Suprapubic skin (tissue), 4 donors: Measurements from ENCODE around the gene GDA. TPM values are rescaled to one million over a fixed set of nuclear protein-coding genes. Genes with fewer than 3 reads are reported as not detected.
"Not testable (repeated sequence)": the region's sequence is repeated elsewhere in the genome, so short reads cannot be mapped to it uniquely, and the experiment has no call there.

Experiments
- DNase-seq, 2 donors: peaks; one replicate each; pipeline ENCODE4 v3.0.0-alpha.2; 2019; ENCODE audit warnings: low spot score in 2 of 2
- H3K27ac ChIP-seq: fragments of 200-600 bp; sonication (generic); one replicate; pipeline ENCODE4 v1.5.1; 2019
- H3K27me3 ChIP-seq: fragments of 200-600 bp; sonication (generic); one replicate; pipeline ENCODE4 v1.5.1; 2019
- H3K36me3 ChIP-seq: fragments of 200-600 bp; sonication (generic); one replicate; pipeline ENCODE4 v1.5.1; 2019
- H3K4me1 ChIP-seq: fragments of 200-600 bp; sonication (generic); one replicate; pipeline ENCODE4 v1.5.1; 2019
- H3K4me3 ChIP-seq: fragments of 200-600 bp; sonication (generic); one replicate; pipeline ENCODE4 v1.5.1; 2019; ENCODE audit warnings: mild to moderate bottlenecking
- H3K9me3 ChIP-seq: fragments of 200-600 bp; sonication (generic); one replicate; pipeline ENCODE4 v1.5.1; 2019
- EP300 ChIP-seq: sonication (generic); formaldehyde crosslinking; IDR thresholded peaks from one replicate; pipeline ENCODE4 v1.6.1; 2017; ENCODE audit warnings: antibody characterized with exemption
- POLR2A ChIP-seq, 2 donors: fragments of 450-650 bp; IDR thresholded peaks; one replicate each; pipeline ENCODE4 v1.6.1; 2017; ENCODE audit warnings: antibody characterized with exemption in 2 of 2, mild to moderate bottlenecking in 2 of 2, moderate library complexity in 2 of 2
- POLR2AphosphoS5 ChIP-seq, 3 donors: sonication (generic); formaldehyde crosslinking; IDR thresholded peaks; one replicate each; pipeline ENCODE4 v1.6.1; 2017; ENCODE audit warnings: antibody characterized with exemption in 3 of 3
- WGBS: methylation state at CpG from one replicate; pipeline ENCODE4 v1.1.5; 2018; 5-methylcytosine and 5-hydroxymethylcytosine counted together
- total RNA-seq, 4 donors: library from RNA; depleted of rRNA; stranded (reverse); fragments of >200 nt; gene quantifications; one replicate each; pipeline ENCODE4 v1.1.0, GENCODE V29; 2016
- TF ChIP-seq, protein P1 (sequence below), 2 donors: fragments of 200-600 bp in 1 of 2; fragments of 450-650 bp in 1 of 2; sonication (generic) in 1 of 2; IDR thresholded peaks; one replicate each; pipeline ENCODE4 v1.5.1; 2016 to 2019; ENCODE audit warnings: antibody characterized with exemption in 2 of 2, mild to moderate bottlenecking in 1 of 2, moderate library complexity in 1 of 2

Gene GDA
- total RNA-seq, 4 donors from 2014 or later = 0.16 to 2.6 (median 1.6) TPM

- Histone ChIP-seq H3K4me1 (no peaks in the 10 kb centered on the region), H3K36me3 (no peaks in the 10 kb centered on the region), H3K27ac (no peak overlapping the region), H3K9me3 (no peaks in the 10 kb centered on the region), H3K27me3 (peaks cover 6% of the 10 kb centered on the region), H3K4me3 (no peak overlapping the region)
- TF ChIP-seq POLR2A (IDR thresholded peaks at IDR 0.05) (no peak), POLR2AphosphoS5 (IDR thresholded peaks at IDR 0.05) (no peak), EP300 (no peak)
- TF ChIP-seq, protein P1, sequence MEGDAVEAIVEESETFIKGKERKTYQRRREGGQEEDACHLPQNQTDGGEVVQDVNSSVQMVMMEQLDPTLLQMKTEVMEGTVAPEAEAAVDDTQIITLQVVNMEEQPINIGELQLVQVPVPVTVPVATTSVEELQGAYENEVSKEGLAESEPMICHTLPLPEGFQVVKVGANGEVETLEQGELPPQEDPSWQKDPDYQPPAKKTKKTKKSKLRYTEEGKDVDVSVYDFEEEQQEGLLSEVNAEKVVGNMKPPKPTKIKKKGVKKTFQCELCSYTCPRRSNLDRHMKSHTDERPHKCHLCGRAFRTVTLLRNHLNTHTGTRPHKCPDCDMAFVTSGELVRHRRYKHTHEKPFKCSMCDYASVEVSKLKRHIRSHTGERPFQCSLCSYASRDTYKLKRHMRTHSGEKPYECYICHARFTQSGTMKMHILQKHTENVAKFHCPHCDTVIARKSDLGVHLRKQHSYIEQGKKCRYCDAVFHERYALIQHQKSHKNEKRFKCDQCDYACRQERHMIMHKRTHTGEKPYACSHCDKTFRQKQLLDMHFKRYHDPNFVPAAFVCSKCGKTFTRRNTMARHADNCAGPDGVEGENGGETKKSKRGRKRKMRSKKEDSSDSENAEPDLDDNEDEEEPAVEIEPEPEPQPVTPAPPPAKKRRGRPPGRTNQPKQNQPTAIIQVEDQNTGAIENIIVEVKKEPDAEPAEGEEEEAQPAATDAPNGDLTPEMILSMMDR (IDR thresholded peaks at IDR 0.05) = no peak
- WGBS = 73% methylated on average over 4 of the region's 6 CpGs
- DNase-seq = no peak
These were observed 107.7 kb downstream of the GDA start for GRCh38 chr9:72256931-72257330.

- no peaks in the 10 kb centered on the region for H3K36me3 ChIP-seq
- TF ChIP-seq POLR2A (IDR thresholded peaks at IDR 0.05) = no peak
- TF ChIP-seq, protein P1 (IDR thresholded peaks at IDR 0.05) = no peak
- TF ChIP-seq POLR2AphosphoS5 (IDR thresholded peaks at IDR 0.05) = no peak
- TF ChIP-seq EP300 = no peak
- WGBS = 58% methylated on average over 3 of the region's 3 CpGs
- no peak overlapping the region for H3K4me3 ChIP-seq
- no peaks in the 10 kb centered on the region for H3K9me3 ChIP-seq
- DNase-seq = no peak
- peaks cover 6% of the 10 kb centered on the region for H3K27me3 ChIP-seq
- H3K27ac ChIP-seq = no peak overlapping the region
- no peaks in the 10 kb centered on the region for H3K4me1 ChIP-seq
These were observed 108.6 kb downstream of the GDA start for GRCh38 chr9:72257814-72258213.

DNA sequence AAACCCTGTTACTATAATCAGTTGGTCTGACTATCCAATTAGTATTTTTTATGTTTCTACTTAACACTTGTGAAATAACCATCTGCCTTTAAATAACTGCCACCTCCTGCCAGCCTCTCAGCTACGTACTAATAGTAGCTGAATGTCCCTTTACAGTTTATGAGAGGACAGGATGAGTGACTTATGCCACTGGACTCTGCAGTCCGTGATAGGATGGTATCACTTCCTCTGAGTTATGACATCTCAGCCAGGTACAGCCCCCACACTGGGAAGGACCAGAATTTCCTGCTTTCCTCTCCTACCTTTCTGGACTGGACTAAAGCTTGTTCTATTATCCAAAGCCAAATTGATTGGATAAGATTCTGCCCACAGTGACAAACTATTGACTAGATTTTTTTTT, 112.8 kb downstream of the GDA start:
- H3K4me1 ChIP-seq = no peaks in the 10 kb centered on the region
- peaks cover 4% of the 10 kb centered on the region for H3K27me3 ChIP-seq
- DNase-seq = no peak
- 29% methylated on average over 2 of the region's 2 CpGs for WGBS
- no peak overlapping the region for H3K4me3 ChIP-seq
- H3K27ac ChIP-seq = no peak overlapping the region
- TF ChIP-seq, protein P1 (IDR thresholded peaks at IDR 0.05) = no peak
- no peak for TF ChIP-seq POLR2A (IDR thresholded peaks at IDR 0.05)
- no peak for TF ChIP-seq EP300
- TF ChIP-seq POLR2AphosphoS5 (IDR thresholded peaks at IDR 0.05) = no peak
- no peaks in the 10 kb centered on the region for H3K36me3 ChIP-seq
- no peaks in the 10 kb centered on the region for H3K9me3 ChIP-seq

- Histone ChIP-seq H3K27ac (no peak overlapping the region), H3K36me3 (no peaks in the 10 kb centered on the region), H3K4me3 (no peak overlapping the region), H3K9me3 (no peaks in the 10 kb centered on the region), H3K4me1 (no peaks in the 10 kb centered on the region), H3K27me3 (no peaks in the 10 kb centered on the region)
- 98% methylated on average over 1 of the region's 1 CpG for WGBS
- TF ChIP-seq, protein P1 (IDR thresholded peaks at IDR 0.05) = no peak
- TF ChIP-seq POLR2A (IDR thresholded peaks at IDR 0.05) (no peak), EP300 (no peak), POLR2AphosphoS5 (IDR thresholded peaks at IDR 0.05) (no peak)
- no peak for DNase-seq
These were observed 114.3 kb downstream of the GDA start for GRCh38 chr9:72263572-72263971.

DNA sequence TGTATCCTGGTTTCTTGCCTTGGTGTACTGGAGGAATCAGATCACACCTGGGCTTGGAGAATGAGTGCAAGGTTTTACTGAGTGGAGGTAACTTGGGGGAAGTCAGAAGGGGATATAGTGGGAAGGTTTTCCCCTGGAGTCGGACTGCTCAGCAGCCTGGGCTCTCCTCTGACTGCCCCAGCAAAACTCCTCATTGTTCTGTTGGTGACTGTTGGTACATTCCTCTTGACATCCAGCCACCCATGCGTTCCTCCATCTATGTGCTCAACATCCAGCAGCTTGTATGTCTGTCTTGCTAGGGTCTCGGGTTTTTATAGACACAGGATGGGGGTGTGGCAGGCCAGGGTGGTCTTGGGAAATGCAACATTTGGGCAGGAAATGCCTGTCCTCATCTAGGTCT, 119.7 kb downstream of the GDA start:
- 69% methylated on average over 3 of the region's 3 CpGs for WGBS
- no peak overlapping the region for H3K27ac ChIP-seq
- DNase-seq = no peak
- H3K36me3 ChIP-seq = no peaks in the 10 kb centered on the region
- no peak overlapping the region for H3K4me3 ChIP-seq
- no peaks in the 10 kb centered on the region for H3K9me3 ChIP-seq
- no peaks in the 10 kb centered on the region for H3K4me1 ChIP-seq
- no peak for TF ChIP-seq EP300
- H3K27me3 ChIP-seq = no peaks in the 10 kb centered on the region

- H3K27ac ChIP-seq, DNase-seq, H3K4me3 ChIP-seq, H3K9me3 ChIP-seq, H3K4me1 ChIP-seq, H3K27me3 ChIP-seq, H3K36me3 ChIP-seq: not testable (repeated sequence)
- WGBS = 97% methylated on average over 3 of the region's 3 CpGs
These were observed 121.1 kb downstream of the GDA start for GRCh38 chr9:72270359-72270758.
